Esophagus muscularis mucosa (tissue), 4 donors: ENCODE results near the gene LRRC42. TPM values are rescaled to one million over a fixed set of nuclear protein-coding genes. Genes with fewer than 3 reads are reported as not detected.
A peak's percentile ranks its signal among the peaks of the same experiment; 100 is the strongest.

Experiments used
- DNase-seq: peaks from one replicate; pipeline ENCODE4 v3.0.0-alpha.2; 2017; ENCODE audit errors: extremely low spot score
- H3K27ac ChIP-seq, 4 donors: fragments of 200-600 bp; sonication (generic); replicated peaks in 1 of 4; 1 replicate in 3 of 4; 2 replicates in 1 of 4; pipeline ENCODE4 v1.5.1; 2016 to 2019; ENCODE audit warnings: mild to moderate bottlenecking in 1 of 4
- H3K27me3 ChIP-seq, 4 donors: fragments of 200-600 bp; sonication (generic); one replicate each; pipeline versions ENCODE4 v1.5.1 to v1.6.0; 2016 to 2019
- H3K36me3 ChIP-seq, 4 donors: fragments of 200-600 bp; sonication (generic); one replicate each; pipeline ENCODE4 v1.5.1; 2016 to 2019
- H3K4me1 ChIP-seq, 4 donors: fragments of 200-600 bp; sonication (generic); one replicate each; pipeline ENCODE4 v1.5.1; 2016 to 2019
- H3K4me3 ChIP-seq, 4 donors: fragments of 200-600 bp; sonication (generic); 1 replicate in 2 of 4; 2 replicates in 2 of 4; pipeline ENCODE4 v1.5.1; 2016 to 2019; ENCODE audit warnings: mild to moderate bottlenecking in 4 of 4, moderate library complexity in 1 of 4
- H3K9me3 ChIP-seq, 4 donors: fragments of 200-600 bp; sonication (generic); 1 replicate in 3 of 4; 2 replicates in 1 of 4; pipeline ENCODE4 v1.5.1; 2016 to 2019
- EP300 ChIP-seq: sonication (generic); formaldehyde crosslinking; IDR thresholded peaks from one replicate; pipeline ENCODE4 v1.6.1; 2017; ENCODE audit warnings: antibody characterized with exemption
- POLR2A ChIP-seq: fragments of 450-650 bp; IDR thresholded peaks from one replicate; pipeline ENCODE4 v1.6.1; 2017; ENCODE audit warnings: antibody characterized with exemption, moderate library complexity, mild to moderate bottlenecking, low read depth
- POLR2AphosphoS5 ChIP-seq, 2 donors: sonication (generic); formaldehyde crosslinking; IDR thresholded peaks; one replicate each; pipeline ENCODE4 v1.6.1; 2017; ENCODE audit warnings: antibody characterized with exemption in 2 of 2
- WGBS: methylation state at CpG from one replicate; pipeline ENCODE4 v1.1.5; 2018; 5-methylcytosine and 5-hydroxymethylcytosine counted together
- intact Hi-C: fragments of 100-400 bp; cut with DNase I; formaldehyde crosslinking; loops from one replicate; pipeline ENCODE4 v1.15.1; 2023
- total RNA-seq, 4 donors: library from RNA; depleted of rRNA; stranded (reverse); fragments of >200 nt; gene quantifications; one replicate each; pipeline versions ENCODE4 v1.1.0 to v1.2.1, GENCODE V29; 2016
- TF ChIP-seq, protein P1 (sequence below), 3 experiments: fragments of 200-600 bp in 2 of 3; fragments of 450-650 bp in 1 of 3; sonication (generic) in 2 of 3; IDR thresholded peaks; one replicate each; pipeline ENCODE4 v1.5.1; 2017 to 2019; ENCODE audit warnings: antibody characterized with exemption in 3 of 3, mild to moderate bottlenecking in 2 of 3, moderate library complexity in 1 of 3

The LRRC42 gene
- total RNA-seq, 4 donors from 2014 or later = 22.8 to 35.6 (median 28.9) TPM

DNA sequence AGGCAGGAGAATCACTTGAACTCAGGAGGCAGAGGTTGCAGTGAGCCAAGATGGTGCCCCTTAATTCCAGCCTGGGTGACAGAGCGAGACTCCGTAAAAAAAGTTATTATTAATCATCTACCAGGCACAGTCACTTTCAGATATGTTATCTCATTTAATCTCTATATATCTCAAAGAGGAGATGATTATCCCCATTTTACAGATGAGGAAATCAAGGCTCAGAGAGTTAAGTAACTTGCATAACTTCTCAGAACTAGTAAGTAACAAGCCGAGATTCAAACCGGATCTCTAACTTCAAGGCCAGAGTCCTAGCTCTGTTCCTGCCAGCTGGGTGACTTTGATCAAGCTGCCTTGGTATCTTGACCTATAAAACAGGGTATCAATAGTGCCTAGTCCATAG lies 34.7 kb upstream of the LRRC42 start:
- Histone ChIP-seq H3K36me3 (peaks cover 0 to 25% (median 18%) of the 10 kb centered on the region in 4 donors), H3K27ac (no peak overlapping the region), H3K4me3 (no peak overlapping the region), H3K9me3 (no peaks in the 10 kb centered on the region), H3K4me1 (no peaks in the 10 kb centered on the region), H3K27me3 (no peaks in the 10 kb centered on the region)
- TF ChIP-seq POLR2A (no peak), EP300 (no peak), POLR2AphosphoS5 (IDR thresholded peaks at IDR 0.05) (no peak)
- TF ChIP-seq, protein P1, sequence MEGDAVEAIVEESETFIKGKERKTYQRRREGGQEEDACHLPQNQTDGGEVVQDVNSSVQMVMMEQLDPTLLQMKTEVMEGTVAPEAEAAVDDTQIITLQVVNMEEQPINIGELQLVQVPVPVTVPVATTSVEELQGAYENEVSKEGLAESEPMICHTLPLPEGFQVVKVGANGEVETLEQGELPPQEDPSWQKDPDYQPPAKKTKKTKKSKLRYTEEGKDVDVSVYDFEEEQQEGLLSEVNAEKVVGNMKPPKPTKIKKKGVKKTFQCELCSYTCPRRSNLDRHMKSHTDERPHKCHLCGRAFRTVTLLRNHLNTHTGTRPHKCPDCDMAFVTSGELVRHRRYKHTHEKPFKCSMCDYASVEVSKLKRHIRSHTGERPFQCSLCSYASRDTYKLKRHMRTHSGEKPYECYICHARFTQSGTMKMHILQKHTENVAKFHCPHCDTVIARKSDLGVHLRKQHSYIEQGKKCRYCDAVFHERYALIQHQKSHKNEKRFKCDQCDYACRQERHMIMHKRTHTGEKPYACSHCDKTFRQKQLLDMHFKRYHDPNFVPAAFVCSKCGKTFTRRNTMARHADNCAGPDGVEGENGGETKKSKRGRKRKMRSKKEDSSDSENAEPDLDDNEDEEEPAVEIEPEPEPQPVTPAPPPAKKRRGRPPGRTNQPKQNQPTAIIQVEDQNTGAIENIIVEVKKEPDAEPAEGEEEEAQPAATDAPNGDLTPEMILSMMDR (IDR thresholded peaks at IDR 0.05) = no peak
- WGBS = over 99% methylated on average over 4 of the region's 4 CpGs
- no peak for DNase-seq
- intact Hi-C loops = no loop called here

GRCh38 chr1:53913352-53914033 lies 32.7 kb upstream of the LRRC42 start:
- no peak overlapping the region for H3K27ac ChIP-seq
- H3K9me3 ChIP-seq = no peaks in the 10 kb centered on the region
- WGBS = 89% methylated on average over 5 of the region's 5 CpGs
- no peaks in the 10 kb centered on the region for H3K4me1 ChIP-seq
- TF ChIP-seq POLR2A (no peak), POLR2AphosphoS5 (IDR thresholded peaks at IDR 0.05) (no peak), EP300 (no peak)
- TF ChIP-seq, protein P1 (IDR thresholded peaks at IDR 0.05) = no peak
- intact Hi-C loops = no loop called here
- H3K36me3 ChIP-seq = peaks cover 3 to 30% (median 20%) of the 10 kb centered on the region in 4 donors
- H3K27me3 ChIP-seq = no peaks in the 10 kb centered on the region
- DNase-seq = peak; percentile 26
- H3K4me3 ChIP-seq = no peak overlapping the region

GRCh38 chr1:53918343-53918742 lies 27.8 kb upstream of the LRRC42 start:
- WGBS = 94% methylated on average over 5 of the region's 5 CpGs
- peaks cover 0 to 10% (median 2%) of the 10 kb centered on the region in 4 donors for H3K4me1 ChIP-seq
- no peaks in the 10 kb centered on the region for H3K27me3 ChIP-seq
- no peak overlapping the region for H3K27ac ChIP-seq
- no peak for DNase-seq
- TF ChIP-seq POLR2A (no peak), EP300 (no peak)
- no peaks in the 10 kb centered on the region for H3K9me3 ChIP-seq
- intact Hi-C loops = no loop called here
- H3K36me3 ChIP-seq = peaks cover 8 to 42% (median 32%) of the 10 kb centered on the region in 4 donors
- no peak overlapping the region for H3K4me3 ChIP-seq

- no peak overlapping the region for H3K4me3 ChIP-seq
- no peak for DNase-seq
- H3K9me3 ChIP-seq = no peaks in the 10 kb centered on the region
- no peaks in the 10 kb centered on the region for H3K27me3 ChIP-seq
- H3K36me3 ChIP-seq = peaks cover 8 to 54% (median 35%) of the 10 kb centered on the region in 4 donors
- TF ChIP-seq EP300 (no peak), POLR2A (no peak)
- no peak overlapping the region for H3K27ac ChIP-seq
- intact Hi-C loops = no loop called here
- peaks cover 0 to 10% (median 2%) of the 10 kb centered on the region in 4 donors for H3K4me1 ChIP-seq
- 84% methylated on average over 3 of the region's 3 CpGs for WGBS
Measured at GRCh38 chr1:53919675-53920066, 26.5 kb upstream of the LRRC42 start.

- intact Hi-C loops = no loop called here
- H3K36me3 ChIP-seq = peaks cover 4 to 67% (median 23%) of the 10 kb centered on the region in 4 donors
- H3K4me3 ChIP-seq = no peak overlapping the region
- TF ChIP-seq EP300 = no peak
- no peak for TF ChIP-seq POLR2A
- TF ChIP-seq, protein P1 (IDR thresholded peaks at IDR 0.05) = no peak
- TF ChIP-seq POLR2AphosphoS5 (IDR thresholded peaks at IDR 0.05) = no peak
- no peak for DNase-seq
- H3K27me3 ChIP-seq = no peaks in the 10 kb centered on the region
- H3K4me1 ChIP-seq = no peaks in the 10 kb centered on the region
- no peak overlapping the region for H3K27ac ChIP-seq
- WGBS = 100% methylated on average over 2 of the region's 2 CpGs
- no peaks in the 10 kb centered on the region for H3K9me3 ChIP-seq
Measured at GRCh38 chr1:53927376-53927881, 18.7 kb upstream of the LRRC42 start.
